HUDEP-2 (cell line): ENCODE measurements around the gene EIF3M.

ENCODE experiments used
- DNase-seq, 76 experiments: peaks; one replicate each; lab custom pipeline; 2025; ENCODE audit not compliant: unreplicated experiment in 76 of 76; lab: John Stamatoyannopoulos, UW

Gene EIF3M

GRCh38 chr11:32583459-32584271 lies at the start of gene EIF3M:
Gene EIF3M (plus strand): TSS chr11:32583831. CDS start chr11:32583888, 57 bp downstream.
- peak; percentile 17 to 97 (median 93) for DNase-seq

GRCh38 chr11:32538804-32539203 lies 44.8 kb upstream of the EIF3M start:
- DNase-seq: no peak

GRCh38 chr11:32549611-32550187 lies 33.9 kb upstream of the EIF3M start:
- DNase-seq: no peak

GRCh38 chr11:32550207-32550606 lies 33.4 kb upstream of the EIF3M start:
- DNase-seq: no peak

- no peak for DNase-seq
These were observed 28.5 kb upstream of the EIF3M start for GRCh38 chr11:32555091-32555490.

- DNase-seq: no peak
These were observed 27.7 kb upstream of the EIF3M start for GRCh38 chr11:32555895-32556294.

GRCh38 chr11:32561835-32562234 lies 21.8 kb upstream of the EIF3M start:
- DNase-seq: no peak

GRCh38 chr11:32562839-32563599 lies 20.6 kb upstream of the EIF3M start:
- DNase-seq: no peak

GRCh38 chr11:32563600-32563959 lies 20.1 kb upstream of the EIF3M start:
- DNase-seq: no peak

- no peak for DNase-seq
These were observed 17.1 kb upstream of the EIF3M start for GRCh38 chr11:32566517-32566916.

- no peak for DNase-seq
These were observed 16.5 kb upstream of the EIF3M start for GRCh38 chr11:32567154-32567553.

GRCh38 chr11:32569313-32569881 lies 14.2 kb upstream of the EIF3M start:
- no peak for DNase-seq

GRCh38 chr11:32571039-32571438 lies 12.6 kb upstream of the EIF3M start:
- peak in 1 of 76 experiments; percentile 3 for DNase-seq

- DNase-seq: no peak
These were observed 10.4 kb upstream of the EIF3M start for GRCh38 chr11:32573228-32573627.

GRCh38 chr11:32574421-32574820 lies 9.2 kb upstream of the EIF3M start:
- no peak for DNase-seq

- DNase-seq: no peak
These were observed 8.6 kb upstream of the EIF3M start for GRCh38 chr11:32575070-32575469.

- DNase-seq: no peak
These were observed 7.2 kb upstream of the EIF3M start for GRCh38 chr11:32576456-32576855.

- DNase-seq: no peak
These were observed 2.7 kb upstream of the EIF3M start for GRCh38 chr11:32580967-32581366.

GRCh38 chr11:32581556-32581955 lies 2.1 kb upstream of the EIF3M start:
- no peak for DNase-seq

- no peak for DNase-seq
These were observed 1.3 kb downstream of the EIF3M start for GRCh38 chr11:32584921-32585320.

GRCh38 chr11:32586576-32587190 lies 3.1 kb downstream of the EIF3M start:
- peak in 17 of 76 experiments; percentile 7 to 39 (median 22) for DNase-seq
